ENCODE results near the gene IRAK1. TPM values are rescaled to one million over a fixed set of nuclear protein-coding genes. Genes with fewer than 3 reads are reported as not detected.
A peak's percentile ranks its signal among the peaks of the same experiment; 100 is the strongest.

IRAK1 gene
- total and polyA plus RNA-seq, 2 of the 13 experiments (the other 11 are each of a cell fraction or from before 2014, with no cell fraction given): 57.7 to 77.3 TPM

DNA sequence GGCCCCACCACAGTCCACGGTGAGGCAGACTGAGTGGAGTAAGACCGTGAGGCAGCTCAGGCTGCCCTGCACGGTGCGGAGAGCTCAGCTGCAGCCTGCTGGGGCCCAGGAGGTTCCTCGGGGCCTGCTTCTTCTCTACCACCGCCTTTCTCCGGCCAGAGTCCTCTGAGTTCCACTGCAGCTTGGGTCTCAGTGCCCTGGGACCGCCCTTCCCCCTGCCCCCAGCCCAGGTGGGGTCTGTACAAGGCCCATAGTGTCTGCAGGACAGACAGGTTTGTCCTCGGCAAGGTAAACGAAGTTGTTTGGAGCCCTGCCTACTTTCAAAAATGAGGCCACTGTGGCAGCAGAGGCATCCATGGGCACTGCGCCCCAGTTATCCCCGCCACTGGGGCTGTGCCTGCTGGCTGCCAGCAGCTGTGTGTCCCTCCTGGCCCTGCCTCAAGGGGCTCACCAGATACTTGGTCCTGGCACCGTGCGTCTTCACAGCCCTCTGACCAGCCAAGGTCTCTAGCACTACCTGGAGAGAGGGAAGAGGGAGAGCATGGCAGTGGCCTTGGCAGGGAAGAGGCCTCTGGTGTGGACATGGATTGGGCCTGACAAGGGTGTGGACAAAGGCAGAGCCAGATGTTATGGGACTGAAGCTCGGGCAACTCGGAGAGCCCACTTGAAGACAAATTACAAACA lies 4.0 kb downstream of the IRAK1 start:
- ChIA-PET CTCF (ENCODE audit: low intra/inter-chr PET ratio, low total read pairs) (no interaction called here), POLR2A (no interaction called here)
- no peak for FAIRE-seq
- H3K4me2 ChIP-seq (ENCODE audit: low read depth, low read length): no peak overlapping the region
- peaks cover 50% of the 10 kb centered on the region for H3K4me1 ChIP-seq (ENCODE audit: insufficient read depth, low read length)
- no peaks in the 10 kb centered on the region for H4K20me1 ChIP-seq (ENCODE audit: insufficient read depth, low read length)
- H3K9me3 ChIP-seq (ENCODE audit: low read length): no peaks in the 10 kb centered on the region
- intact Hi-C loops (cut with micrococcal nuclease; ENCODE audit: unreplicated experiment): no loop called here
- DNase-seq (ENCODE audit: low spot score): no peak
- H3K27me3 ChIP-seq (ENCODE audit: control insufficient read depth in 1 of 2, insufficient read depth in 2 of 2, low read length in 2 of 2): no peaks in the 10 kb centered on the region
- H3K36me3 ChIP-seq (replicated peaks in 1 of 2; ENCODE audit: control insufficient read depth in 1 of 2, insufficient read depth in 2 of 2, low read length in 2 of 2): peaks cover 0 to 7% of the 10 kb centered on the region in 2 experiments; a peak in 1 of 5 replicates
- H3K27ac ChIP-seq (ENCODE audit: extremely low read length, insufficient read depth, low read length): no peak overlapping the region
- H3K79me2 ChIP-seq (ENCODE audit: insufficient read depth, low read length): peaks cover 15% of the 10 kb centered on the region
- BruUV-seq (replicated peaks): no TSS peak
- no peak overlapping the region for H2AFZ ChIP-seq (ENCODE audit: low read length)
- WGBS (ENCODE audit: low lambda C conversion rate): 100% methylated on average over 1 of the region's 16 CpGs
- no peak overlapping the region for H3K9ac ChIP-seq (ENCODE audit: insufficient read depth, low read depth, low read length)
- no peak for ATAC-seq
- in situ Hi-C loops (cut with HindIII; ENCODE audit: extremely low pct_ligation_motif_present, low pct_unique_long_range_greater_than_20kb): no loop called here
- H3K4me3 ChIP-seq (replicated peaks in 1 of 3; ENCODE audit: insufficient read depth in 1 of 3, low read depth in 2 of 3, low read length in 3 of 3): no peak overlapping the region
- TF ChIP-seq, protein P1, sequence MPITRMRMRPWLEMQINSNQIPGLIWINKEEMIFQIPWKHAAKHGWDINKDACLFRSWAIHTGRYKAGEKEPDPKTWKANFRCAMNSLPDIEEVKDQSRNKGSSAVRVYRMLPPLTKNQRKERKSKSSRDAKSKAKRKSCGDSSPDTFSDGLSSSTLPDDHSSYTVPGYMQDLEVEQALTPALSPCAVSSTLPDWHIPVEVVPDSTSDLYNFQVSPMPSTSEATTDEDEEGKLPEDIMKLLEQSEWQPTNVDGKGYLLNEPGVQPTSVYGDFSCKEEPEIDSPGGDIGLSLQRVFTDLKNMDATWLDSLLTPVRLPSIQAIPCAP (CRISPR knock-in tag; IDR thresholded peaks at IDR 0.05; ENCODE audit: low read depth): no peak
- TF ChIP-seq ZZZ3 (CRISPR knock-in tag; IDR thresholded peaks at IDR 0.05; ENCODE audit: borderline replicate concordance): no peak
- TF ChIP-seq RBFOX2 (IDR thresholded peaks at IDR 0.05; ENCODE audit: low read depth, low read length): 0 out of 2 replicates have a peak, but pooled peaks have one; percentile 12

DNA sequence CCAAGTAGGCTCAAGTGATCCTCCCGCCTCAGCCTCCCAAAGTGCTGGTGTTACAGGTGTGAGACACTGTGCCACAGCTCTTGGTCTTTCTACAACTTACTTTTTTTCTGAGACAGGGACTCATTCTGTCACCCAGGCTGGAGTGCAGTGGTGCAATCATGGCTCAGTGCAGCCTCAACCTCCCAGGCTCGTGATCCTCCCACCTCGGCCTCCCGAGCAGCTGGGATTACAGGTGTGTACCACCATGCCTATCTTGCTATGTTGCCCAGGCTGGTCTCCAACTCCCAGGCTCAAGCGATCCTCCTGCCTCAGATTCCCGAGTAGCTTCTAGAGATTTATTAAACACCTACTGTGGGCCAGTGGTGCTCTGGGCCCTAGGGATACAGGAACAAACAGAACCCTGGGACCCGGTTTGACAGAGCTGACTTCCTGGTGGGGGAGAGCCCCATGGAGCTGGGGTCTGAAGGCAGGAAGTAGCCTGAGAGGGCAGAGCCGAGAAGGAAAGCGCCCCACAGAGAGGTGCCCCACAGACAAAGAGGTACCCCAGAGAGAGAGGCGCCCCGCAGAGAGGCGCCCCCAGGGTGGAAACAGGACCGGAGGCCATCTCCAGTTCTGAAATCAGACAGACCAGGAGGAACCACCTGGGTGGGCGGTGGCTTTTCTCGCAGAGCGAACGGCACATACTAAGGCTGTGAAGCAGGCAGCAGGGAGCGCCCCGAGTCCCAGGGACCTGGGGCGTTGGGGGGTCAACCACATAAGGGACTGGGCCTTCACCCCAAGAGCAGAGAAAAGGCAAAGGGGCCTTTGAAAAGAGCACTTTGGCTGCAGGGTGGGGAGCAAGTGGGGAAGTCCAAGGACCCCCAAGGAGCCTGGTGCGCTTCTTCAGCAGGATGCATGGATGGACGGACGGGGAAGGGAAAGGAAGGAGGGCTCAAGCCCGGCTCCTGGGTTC lies 5.0 kb downstream of the IRAK1 start:
- CTCF ChIA-PET (ENCODE audit: low intra/inter-chr PET ratio, low total read pairs): no interaction called here
- Histone ChIP-seq H3K27ac (ENCODE audit: extremely low read length, insufficient read depth, low read length) (no peak overlapping the region), H3K4me3 (replicated peaks in 1 of 3; ENCODE audit: insufficient read depth in 1 of 3, low read depth in 2 of 3, low read length in 3 of 3) (no peak overlapping the region), H2AFZ (ENCODE audit: low read length) (no peak overlapping the region), H3K27me3 (ENCODE audit: control insufficient read depth in 1 of 2, insufficient read depth in 2 of 2, low read length in 2 of 2) (no peaks in the 10 kb centered on the region), H3K79me2 (ENCODE audit: insufficient read depth, low read length) (peaks cover 15% of the 10 kb centered on the region), H4K20me1 (ENCODE audit: insufficient read depth, low read length) (no peaks in the 10 kb centered on the region), H3K9ac (ENCODE audit: insufficient read depth, low read depth, low read length) (no peak overlapping the region), H3K9me3 (ENCODE audit: low read length) (no peaks in the 10 kb centered on the region), H3K4me1 (ENCODE audit: insufficient read depth, low read length) (peaks cover 55% of the 10 kb centered on the region), H3K4me2 (ENCODE audit: low read depth, low read length) (no peak overlapping the region), H3K36me3 (replicated peaks in 1 of 2; ENCODE audit: control insufficient read depth in 1 of 2, insufficient read depth in 2 of 2, low read length in 2 of 2) (peaks cover 0 to 7% of the 10 kb centered on the region in 2 experiments; a peak in 1 of 5 replicates)
- ATAC-seq: no peak
- WGBS (ENCODE audit: low lambda C conversion rate): 98% methylated on average over 10 of the region's 24 CpGs
- in situ Hi-C loops (cut with HindIII; ENCODE audit: extremely low pct_ligation_motif_present, low pct_unique_long_range_greater_than_20kb): loop anchor here (5.0 kb wide), 2 partner anchors 38 to 42 kb away; partner anchors contain the start of genes HCFC1 and TMEM187
- no peak for DNase-seq (ENCODE audit: low spot score)
- POLR2A ChIA-PET: interaction anchor here (3.7 kb wide), 1 partner anchor 42 kb away, joined by 54 read pairs; the partner anchor contains the start of genes HCFC1 and TMEM187
- no TSS peak for BruUV-seq (replicated peaks)
- FAIRE-seq: peak; percentile 26
- intact Hi-C loops (cut with micrococcal nuclease; ENCODE audit: unreplicated experiment): loop anchor here (5.0 kb wide), 1 partner anchor 38 kb away; no protein-coding TSS in a partner anchor
- TF ChIP-seq ARID2 (CRISPR knock-in tag; IDR thresholded peaks at IDR 0.05; ENCODE audit: borderline replicate concordance): no peak
- TF ChIP-seq, protein P2, sequence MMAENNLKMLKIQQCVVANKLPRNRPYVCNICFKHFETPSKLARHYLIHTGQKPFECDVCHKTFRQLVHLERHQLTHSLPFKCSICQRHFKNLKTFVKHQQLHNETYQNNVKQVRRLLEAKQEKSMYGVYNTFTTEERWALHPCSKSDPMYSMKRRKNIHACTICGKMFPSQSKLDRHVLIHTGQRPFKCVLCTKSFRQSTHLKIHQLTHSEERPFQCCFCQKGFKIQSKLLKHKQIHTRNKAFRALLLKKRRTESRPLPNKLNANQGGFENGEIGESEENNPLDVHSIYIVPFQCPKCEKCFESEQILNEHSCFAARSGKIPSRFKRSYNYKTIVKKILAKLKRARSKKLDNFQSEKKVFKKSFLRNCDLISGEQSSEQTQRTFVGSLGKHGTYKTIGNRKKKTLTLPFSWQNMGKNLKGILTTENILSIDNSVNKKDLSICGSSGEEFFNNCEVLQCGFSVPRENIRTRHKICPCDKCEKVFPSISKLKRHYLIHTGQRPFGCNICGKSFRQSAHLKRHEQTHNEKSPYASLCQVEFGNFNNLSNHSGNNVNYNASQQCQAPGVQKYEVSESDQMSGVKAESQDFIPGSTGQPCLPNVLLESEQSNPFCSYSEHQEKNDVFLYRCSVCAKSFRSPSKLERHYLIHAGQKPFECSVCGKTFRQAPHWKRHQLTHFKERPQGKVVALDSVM (CRISPR knock-in tag; IDR thresholded peaks at IDR 0.05): peak; percentile 80; the same call in 1 of the 2 replicates

Measured in HepG2 (cell line).